A549 (cell line): ENCODE data around the gene ANKRD11. TPM values are rescaled to one million over a fixed set of nuclear protein-coding genes. Genes with fewer than 3 reads are reported as not detected.
A peak's percentile ranks its signal among the peaks of the same experiment; 100 is the strongest.

Source experiments
- ATAC-seq, 2 experiments: fragments of 200-7000 bp in 1 of 2; fragments of >200 bp in 1 of 2; cut with Nextera tagmentation in 1 of 2; cut with Tn5 transposase in 1 of 2; 3 replicates each; pipeline versions ENCODE4 v1.8.0 to v1.9.1; 2018 to 2020; ENCODE audit warnings: mild to moderate bottlenecking in 1 of 2, moderate library complexity in 1 of 2
- CTCF ChIA-PET: fragments of 300-600 bp; sonication (Branson Sonifier 250); formaldehyde crosslinking; extraction: SDS; loops from one replicate; lab custom pipeline; 2021; ENCODE audit warnings: antibody characterized with exemption, inconsistent platforms; lab: Yijun Ruan, JAX
- POLR2A ChIA-PET: fragments of 350-600 bp; formaldehyde crosslinking; extraction: SDS; loops from one replicate; lab custom pipeline; 2021; ENCODE audit warnings: antibody characterized with exemption, inconsistent platforms; lab: Yijun Ruan, JAX
- DNase-seq, 2 experiments: peaks; one replicate each; pipeline versions ENCODE4 v3.0.0 to v3.0.0-alpha.2; 2011 to 2016; ENCODE audit warnings: low read depth in 1 of 2, low spot score in 1 of 2
- FAIRE-seq: peaks from 2 replicates; lab custom pipeline; 2011; peaks lifted over from hg19 to GRCh38; lab: Jason Lieb, UNC
- H3K27ac ChIP-seq, 2 experiments: fragments of >200 bp; sonication (Bioruptor Twin); formaldehyde crosslinking; 3 replicates each; pipeline ENCODE4 v1.5.1; 2016 to 2017
- H3K4me1 ChIP-seq: fragments of >200 bp; sonication (Bioruptor Twin); formaldehyde crosslinking; 3 replicates; pipeline ENCODE4 v1.6.1; 2016
- H3K4me2 ChIP-seq: fragments of >200 bp; sonication (Bioruptor Twin); formaldehyde crosslinking; 3 replicates; pipeline ENCODE4 v1.6.1; 2016
- H3K4me3 ChIP-seq: fragments of >200 bp; sonication (Bioruptor Twin); formaldehyde crosslinking; 3 replicates; pipeline ENCODE4 v1.5.1; 2016
- H3K9me3 ChIP-seq: fragments of >200 bp; sonication (Bioruptor Twin); formaldehyde crosslinking; 3 replicates; pipeline ENCODE4 v1.6.1; 2016
- CBX2 ChIP-seq: fragments of 200-600 bp; sonication (generic); IDR thresholded peaks from 2 replicates; pipeline ENCODE4 v1.6.1; 2016; ENCODE audit warnings: low read depth, mild to moderate bottlenecking, borderline replicate concordance
- CBX8 ChIP-seq: fragments of 200-600 bp; sonication (generic); IDR thresholded peaks from 2 replicates; pipeline ENCODE4 v1.6.1; 2016
- CHD2 ChIP-seq: fragments of 150-350 bp; IDR thresholded peaks from 2 replicates; pipeline ENCODE4 v1.6.1; 2014; ENCODE audit warnings: low read length; ENCODE audit not compliant: partially characterized antibody
- CHD4 ChIP-seq: fragments of 200-600 bp; sonication (generic); IDR thresholded peaks from 2 replicates; pipeline ENCODE4 v1.6.1; 2016; ENCODE audit warnings: antibody characterized with exemption, mild to moderate bottlenecking, borderline replicate concordance
- E2F6 ChIP-seq: IDR thresholded peaks from 2 replicates; pipeline ENCODE4 v1.6.1; 2012; ENCODE audit warnings: low read depth, borderline replicate concordance
- ELK1 ChIP-seq: fragments of 150-350 bp; IDR thresholded peaks from 2 replicates; pipeline ENCODE4 v1.6.1; 2014; ENCODE audit warnings: low read depth, mild to moderate bottlenecking, low read length
- FOSB ChIP-seq: fragments of 250-450 bp; sonication (Bioruptor Pico); IDR thresholded peaks from 2 replicates; pipeline ENCODE4 v1.5.0; 2020; ENCODE audit warnings: mild to moderate bottlenecking, moderate library complexity
- GATA3 ChIP-seq: IDR thresholded peaks from 2 replicates; pipeline ENCODE4 v1.6.1; 2012; ENCODE audit warnings: borderline replicate concordance
- HMGXB4 ChIP-seq: fragments of 250-450 bp; sonication (Bioruptor Pico); IDR thresholded peaks from 2 replicates; pipeline ENCODE4 v1.5.0; 2021; ENCODE audit warnings: mild to moderate bottlenecking, moderate library complexity, borderline replicate concordance
- HOXB5 ChIP-seq: fragments of 250-450 bp; sonication (Bioruptor Pico); IDR thresholded peaks from 2 replicates; pipeline ENCODE4 v1.5.0; 2020; ENCODE audit warnings: mild to moderate bottlenecking, moderate library complexity
- KDM1A ChIP-seq: fragments of 200-600 bp; sonication (generic); IDR thresholded peaks from 2 replicates; pipeline ENCODE4 v1.6.1; 2016; ENCODE audit warnings: low read depth, mild to moderate bottlenecking
- KDM5A ChIP-seq: fragments of 200-600 bp; sonication (generic); IDR thresholded peaks from 2 replicates; pipeline ENCODE4 v1.6.1; 2016; ENCODE audit warnings: antibody characterized with exemption, mild to moderate bottlenecking
- MYC ChIP-seq: IDR thresholded peaks from 2 replicates; pipeline ENCODE4 v1.6.1; 2012; ENCODE audit warnings: mild to moderate bottlenecking, inconsistent platforms, low read length, improper control_type of control experiment, borderline replicate concordance
- NFE2L2 ChIP-seq: fragments of 150-350 bp; conservative IDR thresholded peaks from 2 replicates; pipeline ENCODE4 v1.6.1; 2014; ENCODE audit warnings: low read length
- POLR2A ChIP-seq: IDR thresholded peaks from 2 replicates; pipeline ENCODE4 v1.6.1; 2012; ENCODE audit warnings: mild to moderate bottlenecking, low read length
- RARB ChIP-seq: fragments of 250-450 bp; sonication (Bioruptor Pico); IDR thresholded peaks from 2 replicates; pipeline ENCODE4 v1.8.0; 2021; ENCODE audit warnings: mild to moderate bottlenecking, moderate library complexity
- SMC3 ChIP-seq: fragments of >200 bp; sonication (Bioruptor Twin); formaldehyde crosslinking; IDR thresholded peaks from 3 replicates; pipeline ENCODE4 v1.6.1; 2018; ENCODE audit warnings: inconsistent platforms
- TFCP2L1 ChIP-seq: fragments of 250-450 bp; sonication (Bioruptor Pico); IDR thresholded peaks from 2 replicates; pipeline ENCODE4 v1.5.0; 2021; ENCODE audit warnings: mild to moderate bottlenecking
- ZNF302 ChIP-seq: fragments of 250-450 bp; sonication (Bioruptor Pico); IDR thresholded peaks from 2 replicates; pipeline ENCODE4 v1.9.0; 2021; ENCODE audit warnings: inconsistent platforms, mild to moderate bottlenecking, moderate library complexity
- WGBS: methylation state at CpG from one replicate; pipeline ENCODE4 v1.1.6; 2017; ENCODE audit errors: missing lambda C conversion rate; 5-methylcytosine and 5-hydroxymethylcytosine counted together
- polyA plus RNA-seq, 4 experiments: library from polyadenylated mRNA; depleted of rRNA in 3 of 4; stranded (reverse); fragments of >200 nt; fragmentation: RNase III in 1 of 4; extraction: RNeasy Plus Mini Kit Qiagen cat#74134 plus additional on column Dnase treatment in 1 of 4; gene quantifications; 2 replicates in 3 of 4; 3 replicates in 1 of 4; pipeline ENCODE4 v1.2.3, GENCODE V29; 2011 to 2017
- TF ChIP-seq, protein P1 (sequence below): fragments of >200 bp; sonication (Bioruptor Twin); formaldehyde crosslinking; IDR thresholded peaks from 3 replicates; pipeline ENCODE4 v1.5.1; 2016
- TF ChIP-seq, protein P2 (sequence below): fragments of 250-450 bp; sonication (Bioruptor Pico); IDR thresholded peaks from 2 replicates; pipeline ENCODE4 v1.5.0; 2020; ENCODE audit warnings: low read depth, mild to moderate bottlenecking, moderate library complexity

Gene ANKRD11
- polyA plus RNA-seq, 2 of the 4 experiments (the other 2 are of a cell fraction): 53.6 to 54.9 TPM

GRCh38 chr16:89507834-89508590 lies 17.7 kb upstream of the ANKRD11 start, which contains the start of gene SPG7 (continued):
- TF ChIP-seq, protein P1, sequence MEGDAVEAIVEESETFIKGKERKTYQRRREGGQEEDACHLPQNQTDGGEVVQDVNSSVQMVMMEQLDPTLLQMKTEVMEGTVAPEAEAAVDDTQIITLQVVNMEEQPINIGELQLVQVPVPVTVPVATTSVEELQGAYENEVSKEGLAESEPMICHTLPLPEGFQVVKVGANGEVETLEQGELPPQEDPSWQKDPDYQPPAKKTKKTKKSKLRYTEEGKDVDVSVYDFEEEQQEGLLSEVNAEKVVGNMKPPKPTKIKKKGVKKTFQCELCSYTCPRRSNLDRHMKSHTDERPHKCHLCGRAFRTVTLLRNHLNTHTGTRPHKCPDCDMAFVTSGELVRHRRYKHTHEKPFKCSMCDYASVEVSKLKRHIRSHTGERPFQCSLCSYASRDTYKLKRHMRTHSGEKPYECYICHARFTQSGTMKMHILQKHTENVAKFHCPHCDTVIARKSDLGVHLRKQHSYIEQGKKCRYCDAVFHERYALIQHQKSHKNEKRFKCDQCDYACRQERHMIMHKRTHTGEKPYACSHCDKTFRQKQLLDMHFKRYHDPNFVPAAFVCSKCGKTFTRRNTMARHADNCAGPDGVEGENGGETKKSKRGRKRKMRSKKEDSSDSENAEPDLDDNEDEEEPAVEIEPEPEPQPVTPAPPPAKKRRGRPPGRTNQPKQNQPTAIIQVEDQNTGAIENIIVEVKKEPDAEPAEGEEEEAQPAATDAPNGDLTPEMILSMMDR: no peak
- TF ChIP-seq POLR2A (peak; percentile 74), CBX2 (no peak)

- Histone ChIP-seq H3K4me1 (peaks cover 50% of the 10 kb centered on the region), H3K4me3 (peak overlapping the region; percentile 81), H3K9me3 (no peaks in the 10 kb centered on the region), H3K27ac (peak overlapping the region; percentile 95 to 98), H3K4me2 (peak overlapping the region; percentile 92)
- DNase-seq (no peak), ATAC-seq (peak; percentile 33 to 39), FAIRE-seq (no peak)
- ChIA-PET CTCF (interaction anchor here (0.8 to 2.3 kb wide), 4 partner anchors 8 to 49 kb away, joined by 3 to 6 read pairs (median 4); no protein-coding TSS in a partner anchor), POLR2A (interaction anchor here (0.9 to 1.3 kb wide), 5 partner anchors 12 to 260 kb away, joined by 3 to 4 read pairs (median 4); partner anchors contain the start of gene ANKRD11)
- 43% methylated on average over 20 of the region's 42 CpGs for WGBS
- TF ChIP-seq TFCP2L1 (CRISPR knock-in tag) (0 out of 2 replicates have a peak, but pooled peaks have one; percentile 59), RARB (CRISPR knock-in tag) (0 out of 2 replicates have a peak, but pooled peaks have one; percentile 36), FOSB (CRISPR knock-in tag) (no peak)
Observed at GRCh38 chr16:89507214-89507833, 17.0 kb upstream of the ANKRD11 start.

- Histone ChIP-seq H3K4me3 (peak overlapping the region; percentile 81), H3K27ac (peak overlapping the region; percentile 95 to 98), H3K9me3 (no peaks in the 10 kb centered on the region)
- ATAC-seq: no peak
- CTCF ChIA-PET: interaction anchor here (0.8 to 2.3 kb wide), 2 partner anchors 8 to 10 kb away, joined by 3 to 6 read pairs; no protein-coding TSS in a partner anchor
- WGBS: 85% methylated on average over 15 of the region's 15 CpGs
- no peak for FAIRE-seq
- TF ChIP-seq CHD2: no peak
- no peak for TF ChIP-seq ZNF302 (CRISPR knock-in tag)
- TF ChIP-seq CBX8: no peak
- no peak for TF ChIP-seq KDM1A
- no peak for TF ChIP-seq GATA3
- TF ChIP-seq HOXB5 (CRISPR knock-in tag): no peak
- TF ChIP-seq E2F6: no peak
- TF ChIP-seq HMGXB4 (CRISPR knock-in tag): no peak
- TF ChIP-seq NFE2L2: no peak
- no peak for TF ChIP-seq CHD4
- no peak for TF ChIP-seq KDM5A
- TF ChIP-seq SMC3: no peak
- no peak for TF ChIP-seq ELK1
- TF ChIP-seq MYC: no peak
- TF ChIP-seq, protein P2, sequence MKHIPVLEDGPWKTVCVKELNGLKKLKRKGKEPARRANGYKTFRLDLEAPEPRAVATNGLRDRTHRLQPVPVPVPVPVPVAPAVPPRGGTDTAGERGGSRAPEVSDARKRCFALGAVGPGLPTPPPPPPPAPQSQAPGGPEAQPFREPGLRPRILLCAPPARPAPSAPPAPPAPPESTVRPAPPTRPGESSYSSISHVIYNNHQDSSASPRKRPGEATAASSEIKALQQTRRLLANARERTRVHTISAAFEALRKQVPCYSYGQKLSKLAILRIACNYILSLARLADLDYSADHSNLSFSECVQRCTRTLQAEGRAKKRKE: no peak
- TF ChIP-seq, all 56 proteins: peak for 0
- no peak for DNase-seq
- H3K4me1 ChIP-seq: peaks cover 56% of the 10 kb centered on the region
- POLR2A ChIA-PET: no interaction called here
- H3K4me2 ChIP-seq: peak overlapping the region; percentile 92
Observed at GRCh38 chr16:89506791-89507191, 16.4 kb upstream of the ANKRD11 start.
